Chondrocyte (in vitro differentiated cells): ENCODE results near the gene HSPBAP1. TPM values are rescaled to one million over a fixed set of nuclear protein-coding genes. Genes with fewer than 3 reads are reported as not detected.

Experiments used
- DNase-seq: peaks from one replicate; pipeline ENCODE4 v3.0.0; 2021; ENCODE audit warnings: mixed read lengths, low spot score
- H3K27ac Mint-ChIP-seq: one replicate; pipeline ENCODE4 v1.8.0; 2021; ENCODE audit warnings: mild to moderate bottlenecking, moderate library complexity, mixed read lengths; ENCODE audit not compliant: unreplicated experiment
- H3K27me3 Mint-ChIP-seq: 2 replicates; pipeline ENCODE4 v1.8.0; 2021; ENCODE audit warnings: low read depth, mixed read lengths
- H3K36me3 Mint-ChIP-seq: 2 replicates; pipeline ENCODE4 v1.8.0; 2021; ENCODE audit warnings: low read depth, mixed read lengths
- H3K4me1 Mint-ChIP-seq: 2 replicates; pipeline ENCODE4 v1.8.0; 2021; ENCODE audit warnings: low read depth, mild to moderate bottlenecking, mixed read lengths
- H3K4me3 Mint-ChIP-seq: one replicate; pipeline ENCODE4 v1.8.0; 2021; ENCODE audit warnings: mild to moderate bottlenecking, moderate library complexity, mixed read lengths; ENCODE audit not compliant: unreplicated experiment
- H3K9me3 Mint-ChIP-seq: 2 replicates; pipeline ENCODE4 v1.8.0; 2021; ENCODE audit warnings: low read depth, mixed read lengths
- total RNA-seq: library from RNA; stranded (reverse); gene quantifications from 3 replicates; pipeline ENCODE4 v1.2.1, GENCODE V29; 2021
- TF ChIP-seq, protein P1 (sequence below): fragments of 200-600 bp; sonication (generic); IDR thresholded peaks from 2 replicates; pipeline ENCODE4 v1.5.0; 2021; ENCODE audit warnings: antibody characterized with exemption, mild to moderate bottlenecking, moderate library complexity

The HSPBAP1 gene
- total RNA-seq, 1 donor from 2014 or later: 4.8 TPM

DNA sequence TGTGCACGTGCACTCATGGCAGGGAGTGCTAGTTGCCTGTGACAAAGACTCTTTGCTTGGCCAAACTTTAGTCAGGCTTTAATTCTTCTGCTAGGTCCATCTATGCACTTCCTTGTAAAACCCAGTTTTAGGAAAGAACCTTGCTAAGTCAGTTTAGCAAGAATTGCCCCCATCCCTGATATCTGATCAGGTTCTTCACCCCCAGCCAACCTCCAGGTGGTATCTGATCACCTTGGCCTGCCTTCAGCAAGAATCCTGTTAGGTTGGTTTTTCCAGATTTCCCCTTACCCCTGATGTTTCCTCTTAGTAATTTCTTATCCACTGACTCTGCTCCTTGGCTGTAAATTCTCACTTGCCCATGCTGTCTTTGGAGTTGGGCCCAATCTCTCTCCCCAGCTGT, 8.4 kb downstream of the HSPBAP1 start:
- TF ChIP-seq, protein P1, sequence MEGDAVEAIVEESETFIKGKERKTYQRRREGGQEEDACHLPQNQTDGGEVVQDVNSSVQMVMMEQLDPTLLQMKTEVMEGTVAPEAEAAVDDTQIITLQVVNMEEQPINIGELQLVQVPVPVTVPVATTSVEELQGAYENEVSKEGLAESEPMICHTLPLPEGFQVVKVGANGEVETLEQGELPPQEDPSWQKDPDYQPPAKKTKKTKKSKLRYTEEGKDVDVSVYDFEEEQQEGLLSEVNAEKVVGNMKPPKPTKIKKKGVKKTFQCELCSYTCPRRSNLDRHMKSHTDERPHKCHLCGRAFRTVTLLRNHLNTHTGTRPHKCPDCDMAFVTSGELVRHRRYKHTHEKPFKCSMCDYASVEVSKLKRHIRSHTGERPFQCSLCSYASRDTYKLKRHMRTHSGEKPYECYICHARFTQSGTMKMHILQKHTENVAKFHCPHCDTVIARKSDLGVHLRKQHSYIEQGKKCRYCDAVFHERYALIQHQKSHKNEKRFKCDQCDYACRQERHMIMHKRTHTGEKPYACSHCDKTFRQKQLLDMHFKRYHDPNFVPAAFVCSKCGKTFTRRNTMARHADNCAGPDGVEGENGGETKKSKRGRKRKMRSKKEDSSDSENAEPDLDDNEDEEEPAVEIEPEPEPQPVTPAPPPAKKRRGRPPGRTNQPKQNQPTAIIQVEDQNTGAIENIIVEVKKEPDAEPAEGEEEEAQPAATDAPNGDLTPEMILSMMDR: no peak
- no peak for DNase-seq
- Mint-ChIP-seq H3K9me3 (no peaks in the 10 kb centered on the region), H3K36me3 (no peaks in the 10 kb centered on the region), H3K27ac (no peak overlapping the region), H3K4me3 (no peak overlapping the region), H3K27me3 (no peaks in the 10 kb centered on the region), H3K4me1 (peaks cover 5% of the 10 kb centered on the region)

DNA sequence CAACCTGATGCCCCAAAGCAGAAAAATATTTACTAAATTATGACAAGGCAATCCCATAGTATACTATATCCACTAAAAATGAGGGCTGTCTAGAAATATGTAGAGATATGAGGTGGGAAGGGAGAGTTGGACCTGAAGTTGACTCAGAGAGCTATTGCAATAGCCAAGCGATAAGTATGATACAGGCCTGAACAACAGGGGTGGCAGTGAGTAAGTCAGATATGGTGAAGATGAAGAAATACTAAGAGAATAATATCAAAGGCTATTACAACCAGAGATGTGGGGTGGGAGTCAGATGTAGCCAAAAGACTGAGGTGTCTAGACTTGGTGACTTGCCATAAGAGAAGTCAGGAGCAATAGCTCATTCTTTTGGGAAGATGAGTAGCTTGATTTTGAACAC, 9.2 kb downstream of the HSPBAP1 start:
- DNase-seq: no peak
- Mint-ChIP-seq H3K27me3 (no peaks in the 10 kb centered on the region), H3K4me3 (no peak overlapping the region), H3K36me3 (no peaks in the 10 kb centered on the region), H3K4me1 (peaks cover 5% of the 10 kb centered on the region), H3K27ac (no peak overlapping the region), H3K9me3 (no peaks in the 10 kb centered on the region)
- TF ChIP-seq, protein P1: no peak

DNA sequence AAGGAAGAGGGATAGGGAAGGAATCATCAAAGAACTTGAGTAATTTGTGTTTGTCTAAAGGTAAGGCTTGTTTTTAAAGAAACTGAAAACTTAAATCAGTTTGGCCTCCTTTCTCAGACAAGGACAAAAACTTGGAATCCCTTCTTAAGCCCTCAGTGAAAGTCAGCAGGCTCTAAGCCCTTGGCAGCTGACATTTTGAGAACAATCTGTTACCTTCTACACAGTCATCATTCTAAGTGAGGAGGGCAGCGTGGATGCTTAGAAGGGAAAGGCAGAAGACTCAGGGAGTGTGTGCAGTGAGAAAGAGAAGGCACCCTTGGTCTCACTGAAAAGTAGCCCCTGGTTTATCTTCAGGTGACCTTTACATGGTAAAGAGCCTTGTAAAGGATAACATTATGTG, 10.8 kb downstream of the HSPBAP1 start:
- Mint-ChIP-seq H3K27me3 (no peaks in the 10 kb centered on the region), H3K9me3 (no peaks in the 10 kb centered on the region), H3K36me3 (no peaks in the 10 kb centered on the region), H3K27ac (no peak overlapping the region), H3K4me3 (no peak overlapping the region), H3K4me1 (peaks cover 5% of the 10 kb centered on the region)
- TF ChIP-seq, protein P1: no peak
- DNase-seq: no peak

DNA sequence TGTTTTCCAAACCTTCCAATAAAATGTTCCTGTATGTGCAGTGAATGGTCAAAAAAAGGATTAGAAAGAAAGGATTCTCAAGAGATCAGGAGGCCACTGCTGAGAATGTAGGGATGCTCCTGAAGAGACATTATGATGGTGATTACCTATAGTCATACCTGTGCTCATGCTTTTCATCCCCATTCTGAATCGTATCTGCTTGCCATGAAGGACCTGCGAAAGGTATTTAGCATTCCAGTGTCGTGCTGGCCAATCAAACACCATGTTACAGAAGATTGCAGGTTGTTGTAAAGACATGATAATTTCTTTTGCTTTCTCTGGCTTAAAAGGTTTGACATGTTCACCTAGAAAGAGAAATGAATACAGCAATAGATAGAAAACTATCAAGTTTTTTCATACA, 16.1 kb downstream of the HSPBAP1 start:
- no peak for DNase-seq
- no peak overlapping the region for H3K27ac Mint-ChIP-seq
- H3K4me1 Mint-ChIP-seq: no peaks in the 10 kb centered on the region
- H3K9me3 Mint-ChIP-seq: no peaks in the 10 kb centered on the region
- no peak overlapping the region for H3K4me3 Mint-ChIP-seq
- no peaks in the 10 kb centered on the region for H3K36me3 Mint-ChIP-seq
- TF ChIP-seq, protein P1: no peak
- no peaks in the 10 kb centered on the region for H3K27me3 Mint-ChIP-seq

DNA sequence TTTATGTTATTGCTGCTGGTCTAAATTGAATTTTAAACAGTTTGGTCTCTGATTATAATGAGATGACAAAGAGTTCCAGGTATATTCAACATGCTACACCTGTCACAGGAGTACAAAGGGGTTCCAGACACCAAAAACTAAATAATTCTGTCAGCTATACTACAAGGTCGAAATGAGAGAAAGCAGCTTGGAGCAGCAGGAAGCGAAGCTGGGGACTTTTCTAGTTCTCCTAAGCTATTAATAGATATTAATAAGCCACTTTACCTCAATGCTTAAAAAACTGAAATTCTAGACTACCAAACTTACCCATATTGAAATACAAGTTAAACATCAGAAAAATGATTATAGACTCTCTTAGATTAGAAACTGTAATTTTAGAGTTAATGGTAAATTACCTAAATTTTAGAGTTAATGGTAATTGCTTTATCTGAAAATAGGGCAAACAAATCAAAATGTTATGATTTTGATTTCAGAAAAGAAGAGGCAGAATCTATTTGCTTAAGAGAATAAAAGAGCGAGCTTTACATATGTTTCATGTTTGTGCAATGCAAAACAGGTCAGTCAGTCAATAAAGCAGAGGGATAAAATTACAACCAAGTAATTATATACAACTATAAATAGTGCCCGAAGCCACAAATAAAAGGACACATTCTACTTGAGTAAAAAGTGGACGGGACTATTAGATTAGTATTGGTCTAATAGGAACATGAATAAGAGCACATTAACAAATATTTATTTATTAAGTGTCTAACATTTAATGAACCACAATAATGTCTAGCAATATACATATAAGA, 16.8 kb downstream of the HSPBAP1 start:
- Mint-ChIP-seq H3K27ac (no peak overlapping the region), H3K9me3 (no peaks in the 10 kb centered on the region)
- TF ChIP-seq, protein P1: no peak

More for the DNA sequence above, 16.8 kb downstream of the HSPBAP1 start:
- Mint-ChIP-seq H3K4me3 (no peak overlapping the region), H3K4me1 (no peaks in the 10 kb centered on the region), H3K36me3 (no peaks in the 10 kb centered on the region), H3K27me3 (no peaks in the 10 kb centered on the region)
- no peak for DNase-seq
